GM18907 (cell line): ENCODE measurements around the gene PIWIL1.

Source experiments
- ATAC-seq: cut with Tn5 transposase; IDR thresholded peaks from one replicate; pipeline ENCODE4 v1.9.1; 2021; ENCODE audit warnings: mild to moderate bottlenecking, moderate library complexity; ENCODE audit not compliant: unreplicated experiment

Gene PIWIL1

DNA sequence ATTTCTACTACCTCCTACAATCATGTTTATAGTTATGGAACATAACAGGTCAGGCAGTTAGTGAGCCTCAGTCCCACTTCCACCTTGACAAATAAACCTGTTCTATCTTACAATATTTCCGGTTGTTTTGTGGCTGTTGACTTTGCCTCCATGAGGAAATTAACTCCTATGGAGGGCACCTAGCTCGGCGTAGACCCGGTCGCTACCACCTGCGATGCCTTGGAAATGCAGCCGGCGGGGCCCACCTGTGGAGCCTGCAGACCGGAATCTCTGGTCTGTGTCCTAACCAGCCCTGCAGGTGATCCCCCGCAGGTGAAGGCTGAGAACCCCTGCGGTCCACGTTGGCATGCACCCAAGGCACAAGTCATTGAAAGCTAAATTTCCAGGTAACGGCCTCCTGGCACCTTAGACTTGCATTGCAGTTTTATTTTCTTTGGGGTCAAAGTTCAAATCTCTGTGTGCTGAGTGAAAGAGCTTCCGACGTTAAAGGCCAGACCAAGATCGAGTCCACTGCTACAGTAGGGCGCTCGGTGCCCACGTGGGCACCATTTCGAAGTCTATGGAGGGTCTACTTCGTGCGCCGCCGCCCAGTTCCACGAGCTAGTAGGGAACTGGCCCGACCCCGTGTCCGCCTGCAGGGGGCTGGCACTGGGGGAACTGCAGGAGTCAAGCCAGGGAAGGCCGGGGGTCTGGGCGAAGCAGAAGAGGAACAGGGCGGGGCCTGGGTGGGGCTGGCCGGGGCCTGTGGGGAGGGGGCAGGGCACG, 782 bp upstream of the PIWIL1 start:
- ATAC-seq, result no peak

DNA sequence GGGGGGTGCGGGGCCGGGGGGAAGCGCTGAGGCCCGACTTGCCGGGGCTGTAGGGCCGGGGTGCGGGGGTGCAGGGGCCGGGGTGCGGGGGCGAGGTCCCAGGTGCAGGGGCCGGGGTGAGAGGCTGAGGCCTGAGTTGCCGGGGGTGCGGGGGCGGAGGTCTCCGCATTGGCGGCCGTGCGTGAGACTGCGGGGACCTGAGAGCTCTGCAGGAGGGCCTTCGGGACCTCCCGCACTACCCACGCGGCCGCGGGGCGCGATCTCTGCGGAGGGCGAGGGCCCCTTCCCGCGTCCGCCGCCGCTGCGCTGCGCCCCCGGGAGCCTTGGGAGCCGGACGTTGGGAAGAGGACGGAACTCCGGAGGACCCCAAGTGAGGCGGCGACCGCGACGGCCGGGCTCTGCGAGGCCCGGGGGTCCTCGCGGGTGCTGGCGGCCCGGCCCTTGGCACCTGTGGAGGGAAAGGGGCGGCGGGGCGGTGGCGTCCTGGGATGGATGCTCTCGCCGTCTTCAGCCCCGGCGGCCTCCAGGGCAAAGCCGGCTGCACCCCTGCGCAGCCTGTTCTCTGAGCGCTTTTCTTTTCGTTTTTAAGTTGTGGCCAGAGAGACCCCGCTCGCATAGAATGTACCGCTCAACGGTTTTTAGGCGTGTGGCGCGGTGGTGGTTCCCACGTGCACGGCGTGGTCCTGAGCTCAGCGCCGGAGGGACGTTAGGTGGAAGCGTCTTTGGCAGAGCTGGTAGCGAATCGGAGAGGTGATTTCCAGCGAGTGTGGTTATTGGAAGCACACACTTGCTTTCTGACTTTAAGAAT, 1.3 kb downstream of the PIWIL1 start:
- ATAC-seq, result no peak

DNA sequence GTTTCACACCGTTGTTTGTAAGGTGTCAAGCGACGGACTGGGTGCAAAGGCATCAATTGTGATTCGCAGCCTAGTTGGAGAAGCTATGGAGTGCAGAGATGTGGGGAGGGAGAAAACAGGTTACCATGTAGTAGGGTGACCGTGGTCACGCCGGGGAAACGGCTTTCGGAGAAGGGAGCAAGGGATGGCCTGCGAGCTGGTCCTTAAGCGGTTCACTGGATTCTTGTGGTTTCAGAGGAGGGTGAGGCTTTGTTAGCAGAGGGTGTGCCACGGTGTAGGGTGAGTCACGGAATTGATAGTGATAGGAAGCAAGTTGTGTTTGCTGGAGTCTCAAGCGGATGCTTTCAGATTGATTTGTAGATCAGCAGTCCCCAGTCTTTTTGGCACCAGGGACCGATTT, 2.3 kb downstream of the PIWIL1 start:
- no peak for ATAC-seq

DNA sequence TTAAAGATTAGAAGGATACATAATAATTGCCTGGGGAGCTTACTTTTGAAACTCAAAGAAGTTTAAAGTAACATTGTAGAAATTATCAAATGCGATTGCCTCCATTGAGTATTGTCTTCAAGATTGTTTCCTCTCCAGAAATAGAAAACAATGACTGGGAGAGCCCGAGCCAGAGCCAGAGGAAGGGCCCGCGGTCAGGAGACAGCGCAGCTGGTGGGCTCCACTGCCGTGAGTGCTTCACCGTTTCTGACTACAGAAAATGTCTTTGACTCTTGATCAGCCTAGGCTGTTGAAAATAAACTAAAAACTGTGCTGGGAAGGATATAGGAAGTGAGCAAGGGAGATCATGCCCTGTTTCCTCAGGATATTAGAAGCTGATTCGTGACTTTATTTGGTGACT, 4.8 kb downstream of the PIWIL1 start:
- ATAC-seq, result no peak

DNA sequence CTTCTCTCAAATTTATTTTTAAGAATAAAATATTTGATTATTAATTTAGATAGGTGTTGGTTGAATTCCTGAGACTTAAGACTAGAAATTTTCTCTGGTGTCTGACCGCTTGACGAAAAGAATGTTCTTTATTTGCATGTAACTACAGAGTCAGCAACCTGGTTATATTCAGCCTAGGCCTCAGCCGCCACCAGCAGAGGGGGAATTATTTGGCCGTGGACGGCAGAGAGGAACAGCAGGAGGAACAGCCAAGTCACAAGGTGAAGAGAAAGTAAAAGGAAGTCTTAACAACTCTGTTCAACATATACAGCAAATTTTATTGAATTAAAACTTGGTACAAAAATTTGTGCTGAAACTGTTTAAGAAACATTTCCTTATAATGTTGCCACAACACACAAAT, 5.2 kb downstream of the PIWIL1 start:
- no peak for ATAC-seq

DNA sequence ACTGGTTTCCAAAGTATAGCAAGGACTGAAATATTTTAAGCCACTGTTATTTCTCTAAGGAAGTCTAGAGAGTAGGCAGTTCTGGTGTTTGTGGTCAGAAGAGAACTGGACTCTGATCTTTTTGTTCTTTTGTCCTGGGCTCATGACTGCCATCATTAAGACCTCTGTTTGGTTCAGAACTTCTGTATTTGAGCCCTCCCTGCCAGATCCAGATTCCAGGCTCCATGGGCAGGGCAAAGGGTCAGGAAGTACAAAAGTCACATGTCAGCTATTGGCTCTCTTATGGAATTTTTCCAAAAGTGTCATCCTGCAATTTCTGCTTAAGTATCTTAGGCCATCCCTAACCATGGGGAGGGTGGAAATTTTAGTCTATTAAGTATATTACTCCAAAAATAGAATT, 6.8 kb downstream of the PIWIL1 start:
- no peak for ATAC-seq

DNA sequence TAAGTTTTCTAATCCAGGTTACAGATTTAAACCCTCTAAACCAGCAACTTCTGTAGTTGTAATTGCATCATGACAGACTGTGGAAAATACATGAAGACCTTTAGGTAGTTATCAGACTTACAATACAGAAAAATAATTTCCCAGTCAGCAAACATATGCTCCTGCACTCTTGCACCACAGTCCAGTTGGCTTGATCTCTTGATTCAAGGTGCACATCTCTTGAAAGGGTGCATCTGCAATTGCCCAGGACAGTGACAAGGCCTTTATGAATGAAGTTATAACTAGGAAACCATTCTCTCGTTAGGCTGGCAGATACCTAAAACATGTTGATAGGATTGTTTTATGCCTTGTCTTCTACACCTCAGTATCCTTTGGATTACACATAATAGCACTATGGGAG, 7.6 kb downstream of the PIWIL1 start:
- no peak for ATAC-seq

DNA sequence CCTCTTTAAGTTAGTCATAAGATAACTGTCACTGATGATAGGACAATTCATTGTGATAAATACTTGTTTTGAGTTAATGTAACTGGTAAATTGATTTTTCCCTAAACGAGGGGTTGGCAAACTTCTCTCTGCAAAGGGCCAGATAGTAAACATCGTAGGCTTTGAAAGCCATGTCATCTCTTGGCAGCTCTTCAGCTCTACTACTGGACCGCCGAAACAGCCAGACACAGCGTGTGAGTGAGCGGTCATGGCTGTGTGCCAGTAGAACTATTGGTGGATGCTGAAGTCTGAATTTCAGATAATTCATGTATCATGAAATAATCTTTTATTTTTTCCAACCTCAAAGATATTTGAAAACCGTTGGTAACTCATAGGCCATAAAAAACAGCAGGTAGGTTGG, 9.9 kb downstream of the PIWIL1 start:
- no peak for ATAC-seq

DNA sequence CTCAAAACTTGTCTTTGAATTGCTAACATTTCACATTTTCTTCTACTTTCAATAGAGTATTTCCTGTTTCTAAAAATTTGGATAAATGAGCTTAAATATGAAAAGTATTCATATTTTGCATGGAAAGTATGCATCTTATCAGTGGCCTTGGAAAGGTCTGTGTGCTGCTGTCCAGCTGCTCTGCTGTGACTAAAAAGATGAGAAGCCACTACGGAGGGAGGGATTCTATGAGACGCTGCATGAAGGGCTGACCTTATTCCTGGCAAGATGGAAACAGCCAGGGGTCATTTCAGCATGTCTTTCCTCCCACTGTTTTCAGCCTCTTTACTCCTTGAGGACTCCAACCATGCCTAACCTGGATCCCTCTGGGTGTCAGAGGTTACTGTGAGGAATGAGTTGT, 13.0 kb downstream of the PIWIL1 start:
- no peak for ATAC-seq

DNA sequence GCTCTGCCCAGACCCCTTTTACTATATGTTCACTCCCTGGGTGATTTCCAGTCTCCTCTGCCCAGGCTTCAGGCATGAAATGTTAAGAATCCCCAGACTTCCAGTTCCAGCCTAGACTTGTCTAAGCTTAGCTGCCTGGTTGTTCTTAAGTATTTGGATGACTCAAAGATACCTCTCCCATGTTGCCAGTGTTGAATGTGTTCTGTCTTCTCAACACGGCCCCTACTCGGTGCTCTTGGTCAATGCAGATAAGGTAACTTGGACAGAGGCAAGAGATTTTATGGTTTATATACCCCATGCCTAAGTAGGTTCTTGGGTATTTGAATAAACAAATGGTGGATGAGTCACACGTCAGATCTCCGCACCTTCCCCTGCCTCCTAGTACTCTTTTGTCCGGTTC, 13.6 kb downstream of the PIWIL1 start:
- ATAC-seq, result no peak

DNA sequence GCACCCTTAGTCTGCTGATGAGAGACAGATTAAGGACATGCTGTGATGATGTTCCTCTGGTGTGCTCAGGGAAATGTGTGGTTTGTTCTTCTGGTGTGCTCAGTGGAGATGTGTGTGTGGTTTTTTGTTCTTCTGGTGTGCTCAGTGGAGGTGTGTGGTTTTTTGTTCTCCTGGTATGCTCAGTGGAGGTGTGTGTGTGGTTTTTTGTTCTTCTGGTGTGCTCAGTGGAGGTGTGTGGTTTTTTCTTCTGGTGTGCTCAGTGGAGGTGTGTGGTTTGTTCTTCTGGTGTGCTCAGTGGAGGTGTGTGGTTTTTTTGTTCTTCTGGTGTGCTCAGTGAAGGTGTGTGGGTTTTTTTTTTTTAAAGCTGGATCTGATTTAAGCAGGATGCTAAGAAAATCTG, 15.4 kb downstream of the PIWIL1 start:
- no peak for ATAC-seq

DNA sequence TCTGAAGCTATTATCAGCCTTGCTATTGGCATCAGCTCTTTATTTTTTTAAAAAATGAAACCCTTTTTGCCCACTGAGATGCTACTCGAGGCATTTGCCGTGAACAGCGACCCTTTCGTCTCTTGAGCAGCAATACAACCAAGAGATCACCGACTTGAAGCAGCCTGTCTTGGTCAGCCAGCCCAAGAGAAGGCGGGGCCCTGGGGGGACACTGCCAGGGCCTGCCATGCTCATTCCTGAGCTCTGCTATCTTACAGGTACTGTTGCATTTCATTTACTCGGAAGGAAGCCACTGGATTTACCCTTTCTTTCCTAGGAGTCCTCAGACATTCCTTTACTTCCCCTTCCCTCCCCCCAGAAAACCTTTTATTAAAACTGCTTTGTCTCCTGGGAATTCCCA, 16.7 kb downstream of the PIWIL1 start:
- ATAC-seq, result no peak

DNA sequence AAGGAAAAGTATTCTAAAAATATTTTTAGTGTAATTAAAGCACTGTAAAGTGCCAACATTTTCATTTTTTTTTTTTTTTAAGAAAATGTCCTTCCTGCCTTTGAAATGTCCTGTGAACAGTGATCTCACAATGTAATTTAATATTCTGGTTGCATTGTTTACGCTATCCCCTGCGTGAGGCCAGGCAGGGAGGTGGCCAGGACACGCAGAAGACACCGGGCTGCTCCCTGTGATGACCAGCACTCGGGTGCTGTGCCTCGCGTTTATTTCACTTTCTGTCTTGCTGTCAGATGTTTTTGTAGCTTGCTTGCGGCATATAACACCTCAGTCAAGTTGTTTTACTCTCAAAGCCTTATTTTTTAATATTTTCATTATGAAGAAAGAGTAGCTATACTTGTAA, 18.5 kb downstream of the PIWIL1 start:
- no peak for ATAC-seq

DNA sequence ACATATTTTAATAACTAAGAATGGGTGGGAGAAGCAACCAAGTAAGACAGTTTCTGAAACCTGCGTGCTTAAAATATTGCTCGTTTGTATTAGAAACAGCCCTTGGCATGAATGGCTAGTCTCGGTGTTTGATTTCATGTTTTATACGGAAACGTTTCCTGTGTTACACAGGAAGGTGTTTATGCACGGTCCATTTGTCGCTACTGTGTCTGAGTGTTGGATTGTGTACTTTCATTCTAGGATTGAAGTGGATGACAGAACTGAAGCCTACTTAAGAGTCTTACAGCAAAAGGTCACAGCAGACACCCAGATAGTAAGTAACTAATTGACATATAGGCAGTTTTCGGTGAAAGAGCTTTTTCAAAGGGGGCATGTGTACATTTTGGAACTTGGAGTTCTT, 19.6 kb downstream of the PIWIL1 start:
- no peak for ATAC-seq

DNA sequence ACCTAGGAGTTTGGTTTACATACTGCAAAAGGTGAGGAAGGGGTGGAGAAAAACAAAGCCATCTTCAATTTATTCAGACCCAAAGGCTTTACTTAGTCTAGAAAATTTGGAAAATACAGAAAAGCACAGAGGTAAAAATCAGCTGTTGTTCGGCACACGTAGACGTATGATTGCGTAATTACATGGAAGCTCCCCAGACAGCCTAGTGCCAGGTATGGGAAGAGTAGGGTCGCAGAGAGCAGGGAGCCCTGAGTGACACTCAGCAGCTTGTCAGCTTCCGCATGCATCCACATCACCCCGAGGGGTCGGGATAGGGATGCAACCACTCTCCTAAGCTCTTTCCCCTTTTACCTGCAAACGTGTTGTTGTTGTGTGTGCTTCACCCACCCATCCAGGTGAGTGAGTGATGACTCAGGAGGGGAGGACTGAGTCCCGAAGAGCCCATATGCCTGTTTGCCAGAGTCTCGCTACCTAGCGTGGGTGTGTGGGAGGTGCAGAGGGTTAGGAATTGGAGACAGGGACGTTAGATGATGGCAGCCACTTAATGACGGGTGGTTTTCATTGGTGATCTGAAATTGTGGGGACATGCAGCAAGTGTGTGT, 20.1 kb downstream of the PIWIL1 start:
- ATAC-seq, result no peak

DNA sequence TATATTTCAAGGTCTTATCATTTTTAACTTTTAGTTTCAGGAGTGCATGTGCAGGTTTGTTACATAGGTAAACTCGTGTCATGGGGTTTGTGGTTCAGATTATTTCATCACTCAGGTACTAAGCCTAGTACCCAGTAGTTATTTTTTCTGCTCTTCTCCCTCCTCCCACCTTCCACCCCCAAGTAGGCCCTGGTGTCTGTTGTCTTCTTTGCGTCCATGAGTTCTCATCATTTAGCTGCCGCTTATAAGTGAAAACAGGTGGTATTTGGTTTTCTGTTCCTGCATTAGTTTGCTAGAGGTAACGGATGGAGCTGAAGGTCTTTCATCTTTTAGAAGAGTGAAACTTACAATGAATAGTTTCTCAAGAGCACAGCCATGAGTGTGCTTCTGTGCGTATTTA, 24.4 kb downstream of the PIWIL1 start:
- no peak for ATAC-seq

DNA sequence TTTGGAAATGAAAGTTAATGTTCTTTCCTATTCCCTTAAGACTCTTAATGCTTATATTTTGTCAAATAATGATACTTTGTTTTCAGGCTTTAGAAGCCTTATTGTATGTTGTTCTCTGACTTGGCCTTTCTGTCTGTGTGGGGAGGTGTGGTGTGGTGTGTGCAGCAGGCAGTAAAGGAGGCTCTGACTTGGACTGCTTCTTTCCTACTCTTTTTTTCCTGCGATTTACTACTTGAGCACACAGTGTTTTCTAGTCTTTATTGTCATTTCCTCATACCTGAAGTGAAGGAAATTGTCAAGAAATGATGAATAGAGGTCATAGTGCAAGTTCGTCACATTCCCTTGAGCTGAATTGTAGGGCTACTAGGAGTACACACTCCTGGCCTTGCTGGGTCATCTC, 26.9 kb downstream of the PIWIL1 start:
- ATAC-seq, result no peak

DNA sequence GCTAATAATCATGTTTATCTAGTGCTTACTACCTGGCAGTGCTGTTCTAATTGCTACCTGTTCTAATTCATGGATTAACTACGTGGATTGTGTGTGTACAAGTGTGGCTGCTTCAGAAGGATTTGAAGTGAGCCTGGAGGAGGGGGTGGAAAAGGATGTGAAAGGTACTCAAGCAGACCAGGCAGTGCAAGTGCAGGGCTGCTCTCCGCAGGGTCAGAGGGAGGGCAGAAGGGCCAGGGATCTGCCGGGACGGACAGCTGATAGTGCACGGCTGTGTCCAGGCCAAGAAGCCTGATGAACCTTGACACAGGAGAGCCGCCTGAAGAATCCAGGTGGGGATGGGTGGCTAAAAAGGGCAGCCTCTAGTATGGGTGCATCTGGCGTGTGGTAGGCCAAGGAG, 28.5 kb downstream of the PIWIL1 start:
- ATAC-seq, result no peak

DNA sequence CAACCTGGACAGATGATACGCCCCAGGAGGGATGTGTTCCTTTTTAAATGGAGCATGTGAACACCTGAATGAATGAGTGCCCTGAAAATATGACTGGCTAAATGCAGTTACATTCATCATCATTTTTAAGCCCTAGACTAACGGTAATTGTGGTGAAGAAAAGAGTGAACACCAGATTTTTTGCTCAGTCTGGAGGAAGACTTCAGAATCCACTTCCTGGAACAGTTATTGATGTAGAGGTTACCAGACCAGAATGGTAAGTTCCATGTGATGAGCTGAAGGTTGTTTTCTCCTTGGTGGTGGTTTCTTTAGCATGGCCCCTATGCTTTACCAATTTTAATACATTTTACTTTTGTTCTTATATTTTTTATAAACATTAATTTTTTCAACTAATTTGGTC, 29.3 kb downstream of the PIWIL1 start:
- ATAC-seq, result no peak

DNA sequence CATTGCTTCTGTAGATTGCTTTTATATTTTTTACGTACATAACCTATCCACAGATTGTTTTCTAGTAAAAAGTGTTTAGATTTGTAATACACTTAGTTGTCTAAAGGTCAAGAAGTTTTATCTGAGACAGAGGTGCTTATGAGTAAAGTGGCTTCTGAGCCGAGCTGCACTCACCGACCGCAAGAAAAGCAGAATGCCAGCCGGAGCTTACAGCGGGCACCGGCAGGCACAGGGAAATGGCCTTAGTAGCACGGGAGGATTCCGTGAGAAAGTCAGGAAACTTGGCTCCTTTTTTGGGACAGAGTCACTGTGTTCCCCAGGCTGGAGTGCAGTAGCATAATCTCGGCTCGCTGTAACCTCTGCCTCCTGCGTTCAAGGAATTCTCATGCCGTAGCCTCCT, 29.8 kb downstream of the PIWIL1 start:
- no peak for ATAC-seq

DNA sequence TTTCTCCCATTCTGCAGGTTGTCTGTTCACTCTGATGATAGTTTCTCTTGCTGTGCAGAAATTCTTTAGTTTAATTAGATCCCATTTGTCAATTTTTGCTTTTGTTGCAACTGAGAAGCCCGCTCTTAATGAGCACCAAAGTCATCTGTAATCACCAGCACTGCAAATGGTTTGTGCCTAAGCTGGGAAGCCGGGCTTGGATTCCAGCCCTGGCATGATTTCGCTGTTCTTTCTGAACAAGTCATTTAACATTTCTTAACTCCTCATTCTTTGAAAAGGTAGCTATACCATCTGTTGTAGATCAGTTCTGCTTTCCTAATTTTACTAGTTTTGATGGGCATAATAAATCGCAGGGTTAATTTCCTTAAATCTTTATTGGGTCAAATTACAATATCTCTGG, 32.1 kb downstream of the PIWIL1 start:
- ATAC-seq, result no peak

DNA sequence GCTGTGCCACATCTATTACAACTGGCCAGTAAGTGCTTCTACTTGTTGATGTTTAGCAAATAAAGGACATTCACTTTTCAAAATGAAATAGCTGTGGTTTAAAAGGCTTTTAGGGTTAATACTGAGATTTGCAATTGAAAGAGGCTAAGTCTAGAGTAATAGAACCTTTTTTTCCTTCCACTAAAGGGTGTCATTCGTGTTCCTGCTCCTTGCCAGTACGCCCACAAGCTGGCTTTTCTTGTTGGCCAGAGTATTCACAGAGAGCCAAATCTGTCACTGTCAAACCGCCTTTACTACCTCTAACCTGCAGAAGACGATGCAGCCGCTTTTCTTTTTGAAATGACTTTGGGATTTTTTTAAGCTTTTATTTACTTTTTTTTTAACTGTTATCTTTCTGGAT, 33.6 kb downstream of the PIWIL1 start:
- no peak for ATAC-seq
